Gastrocnemius medialis (tissue), 4 donors: ENCODE data around the gene TNFAIP8L1. TPM values are rescaled to one million over a fixed set of nuclear protein-coding genes. Genes with fewer than 3 reads are reported as not detected.
A peak's percentile ranks its signal among the peaks of the same experiment; 100 is the strongest.

Experiments
- ATAC-seq, 2 donors: fragments of 150-250 bp; one replicate each; pipeline ENCODE4 v1.9.1; 2016
- DNase-seq, 2 donors: peaks; one replicate each; pipeline ENCODE4 v3.0.0-alpha.2; 2019
- H3K27ac ChIP-seq, 4 donors: fragments of 200-600 bp; sonication (generic); 1 replicate in 1 of 4; 2 replicates in 3 of 4; pipeline ENCODE4 v1.5.1; 2016 to 2018; ENCODE audit warnings: mild to moderate bottlenecking in 2 of 4, moderate library complexity in 1 of 4
- H3K27me3 ChIP-seq, 3 donors: fragments of 200-600 bp; sonication (generic) in 2 of 3; 1 replicate in 1 of 3; 2 replicates in 2 of 3; pipeline versions ENCODE4 v1.5.1 to v1.6.0; 2016 to 2019; ENCODE audit warnings: mild to moderate bottlenecking in 1 of 3, moderate library complexity in 1 of 3
- H3K36me3 ChIP-seq, 2 donors: fragments of 200-600 bp; sonication (generic) in 1 of 2; one replicate each; pipeline ENCODE4 v1.5.1; 2017 to 2018
- H3K4me1 ChIP-seq, 2 donors: fragments of 200-600 bp; sonication (generic) in 1 of 2; one replicate each; pipeline ENCODE4 v1.5.1; 2016 to 2017; ENCODE audit warnings: mild to moderate bottlenecking in 2 of 2
- H3K4me3 ChIP-seq, 4 donors: fragments of 200-600 bp; sonication (generic) in 3 of 4; 1 replicate in 1 of 4; 2 replicates in 3 of 4; pipeline ENCODE4 v1.5.1; 2016 to 2019; ENCODE audit warnings: mild to moderate bottlenecking in 2 of 4
- H3K9me3 ChIP-seq, 3 donors: fragments of 200-600 bp; sonication (generic) in 2 of 3; 1 replicate in 1 of 3; 2 replicates in 2 of 3; pipeline ENCODE4 v1.5.1; 2016 to 2019
- POLR2A ChIP-seq, 2 donors: fragments of 450-650 bp; IDR thresholded peaks; one replicate each; pipeline ENCODE4 v1.6.1; 2017; ENCODE audit warnings: antibody characterized with exemption in 2 of 2, mild to moderate bottlenecking in 2 of 2, moderate library complexity in 2 of 2
- in situ Hi-C, 4 donors: fragments of 200-750 bp; cut with MboI; loops; one replicate each; pipeline versions ENCODE4 v1.15.0 to v1.8.0; 2017; ENCODE audit warnings: low sequenced_read_pairs in 4 of 4
- intact Hi-C: fragments of 100-400 bp; cut with DNase I; formaldehyde crosslinking; loops from one replicate; pipeline ENCODE4 v1.15.1; 2023; ENCODE audit warnings: low total_unique reads
- total RNA-seq, 4 donors: library from RNA; depleted of rRNA; stranded (reverse); fragments of >200 nt; gene quantifications; one replicate each; pipeline versions ENCODE4 v1.1.0 to v1.2.3, GENCODE V29; 2016
- TF ChIP-seq, protein P1 (sequence below), 5 experiments: fragments of 450-650 bp in 3 of 5; fragments of 200-600 bp in 2 of 5; sonication (generic) in 2 of 5; IDR thresholded peaks in 4 of 5; conservative IDR thresholded peaks in 1 of 5; 1 replicate in 4 of 5; 2 replicates in 1 of 5; pipeline ENCODE4 v1.5.1; 2016 to 2019; ENCODE audit warnings: antibody characterized with exemption in 5 of 5, mild to moderate bottlenecking in 3 of 5, moderate library complexity in 3 of 5

TNFAIP8L1 gene
- total RNA-seq, 4 donors from 2014 or later: 1.3 to 2.9 (median 1.7) TPM

GRCh38 chr19:4638317-4638716, 999 bp upstream of the TNFAIP8L1 start:
- in situ Hi-C loops: loop anchor here in 1 of 4 donors (10.0 to 25.0 kb wide), 2 partner anchors 64 to 376 kb away; no protein-coding TSS in a partner anchor
- H3K36me3 ChIP-seq: no peaks in the 10 kb centered on the region
- no peaks in the 10 kb centered on the region for H3K9me3 ChIP-seq
- DNase-seq: peak in 1 of 2 donors; percentile 36
- no peak for ATAC-seq
- H3K27ac ChIP-seq: peak overlapping the region; percentile 77 to 83 (median 80)
- peaks cover 26 to 31% of the 10 kb centered on the region in 2 donors for H3K4me1 ChIP-seq
- H3K27me3 ChIP-seq: no peaks in the 10 kb centered on the region
- no peak for TF ChIP-seq POLR2A (IDR thresholded peaks at IDR 0.05)
- TF ChIP-seq, protein P1, sequence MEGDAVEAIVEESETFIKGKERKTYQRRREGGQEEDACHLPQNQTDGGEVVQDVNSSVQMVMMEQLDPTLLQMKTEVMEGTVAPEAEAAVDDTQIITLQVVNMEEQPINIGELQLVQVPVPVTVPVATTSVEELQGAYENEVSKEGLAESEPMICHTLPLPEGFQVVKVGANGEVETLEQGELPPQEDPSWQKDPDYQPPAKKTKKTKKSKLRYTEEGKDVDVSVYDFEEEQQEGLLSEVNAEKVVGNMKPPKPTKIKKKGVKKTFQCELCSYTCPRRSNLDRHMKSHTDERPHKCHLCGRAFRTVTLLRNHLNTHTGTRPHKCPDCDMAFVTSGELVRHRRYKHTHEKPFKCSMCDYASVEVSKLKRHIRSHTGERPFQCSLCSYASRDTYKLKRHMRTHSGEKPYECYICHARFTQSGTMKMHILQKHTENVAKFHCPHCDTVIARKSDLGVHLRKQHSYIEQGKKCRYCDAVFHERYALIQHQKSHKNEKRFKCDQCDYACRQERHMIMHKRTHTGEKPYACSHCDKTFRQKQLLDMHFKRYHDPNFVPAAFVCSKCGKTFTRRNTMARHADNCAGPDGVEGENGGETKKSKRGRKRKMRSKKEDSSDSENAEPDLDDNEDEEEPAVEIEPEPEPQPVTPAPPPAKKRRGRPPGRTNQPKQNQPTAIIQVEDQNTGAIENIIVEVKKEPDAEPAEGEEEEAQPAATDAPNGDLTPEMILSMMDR (IDR thresholded peaks at IDR 0.05 in 4 of 5, conservative IDR thresholded peaks at IDR 0.05 in 1 of 5): no peak
- peak overlapping the region in 1 of 4 donors; percentile 73 for H3K4me3 ChIP-seq
- intact Hi-C loops: no loop called here

- intact Hi-C loops (no loop called here), in situ Hi-C loops (loop anchor here in 1 of 4 donors (10.0 to 25.0 kb wide), 2 partner anchors 65 to 377 kb away; no protein-coding TSS in a partner anchor)
- ATAC-seq (no peak), DNase-seq (no peak)
- Histone ChIP-seq H3K9me3 (no peaks in the 10 kb centered on the region), H3K27me3 (no peaks in the 10 kb centered on the region), H3K4me1 (peaks cover 19 to 28% of the 10 kb centered on the region in 2 donors), H3K27ac (peak overlapping the region; percentile 69 to 81 (median 74)), H3K36me3 (no peaks in the 10 kb centered on the region), H3K4me3 (peak overlapping the region; percentile 62 to 82 (median 77))
- peak in 1 of 2 donors; percentile 30 for TF ChIP-seq POLR2A (IDR thresholded peaks at IDR 0.05)
- TF ChIP-seq, protein P1 (IDR thresholded peaks at IDR 0.05 in 4 of 5, conservative IDR thresholded peaks at IDR 0.05 in 1 of 5): no peak
These were observed 373 bp downstream of the TNFAIP8L1 start for GRCh38 chr19:4639531-4640246.

DNA sequence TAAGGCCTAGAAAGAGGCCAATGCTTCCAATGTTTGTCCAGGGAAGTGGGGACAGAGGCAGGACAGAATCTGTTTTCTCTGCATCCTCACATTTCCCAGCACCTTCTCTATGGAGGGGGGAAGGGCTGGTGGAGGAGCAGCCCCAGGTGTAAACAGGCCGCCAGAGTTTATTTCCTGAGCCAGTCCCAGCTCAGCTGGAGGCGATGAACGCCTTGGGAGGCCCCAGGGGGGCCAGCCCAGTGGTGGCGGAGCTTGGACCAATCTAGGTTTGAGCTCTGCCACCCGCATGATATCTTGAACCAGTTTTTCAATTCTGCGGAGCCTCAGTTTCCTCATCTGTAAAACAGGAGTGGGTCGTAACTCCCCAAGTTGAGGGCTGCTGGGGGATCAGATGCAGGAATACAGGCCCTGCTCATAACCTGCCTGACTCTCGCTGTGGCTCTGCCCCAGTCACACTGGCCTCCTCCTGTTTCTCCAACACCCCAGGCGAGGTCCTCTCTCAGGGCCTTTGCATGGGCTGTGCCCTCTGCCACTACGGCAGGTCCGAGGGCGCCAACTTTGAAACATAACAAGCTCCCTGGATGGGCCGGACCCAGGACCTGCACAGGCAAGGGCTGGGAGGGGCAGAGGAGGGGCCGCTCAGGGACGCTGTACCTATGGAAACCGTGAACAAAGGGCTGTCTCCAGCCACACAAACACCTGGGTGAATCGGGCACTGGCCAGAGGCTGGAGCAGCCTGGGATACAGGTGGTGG, 1.1 kb downstream of the TNFAIP8L1 start:
- Histone ChIP-seq H3K27ac (peak overlapping the region; percentile 69 to 81 (median 74)), H3K4me3 (peak overlapping the region; percentile 62 to 82 (median 77))

GRCh38 chr19:4641132-4641531, 1.8 kb downstream of the TNFAIP8L1 start:
- Histone ChIP-seq H3K27ac (peak overlapping the region in 3 of 4 donors; percentile 69 to 81 (median 79)), H3K9me3 (no peaks in the 10 kb centered on the region), H3K4me3 (peak overlapping the region in 2 of 4 donors; percentile 73 to 82), H3K4me1 (peaks cover 13 to 28% of the 10 kb centered on the region in 2 donors), H3K36me3 (no peaks in the 10 kb centered on the region), H3K27me3 (no peaks in the 10 kb centered on the region)
- ATAC-seq (no peak), DNase-seq (no peak)
- in situ Hi-C loops: loop anchor here in 1 of 4 donors (25.0 kb wide), 1 partner anchor 379 kb away; no protein-coding TSS in a partner anchor
- TF ChIP-seq, protein P1 (IDR thresholded peaks at IDR 0.05 in 4 of 5, conservative IDR thresholded peaks at IDR 0.05 in 1 of 5): no peak
- no peak for TF ChIP-seq POLR2A (IDR thresholded peaks at IDR 0.05)
- intact Hi-C loops: no loop called here

More for the DNA sequence above, 1.1 kb downstream of the TNFAIP8L1 start:
- intact Hi-C loops (no loop called here), in situ Hi-C loops (loop anchor here in 1 of 4 donors (25.0 kb wide), 1 partner anchor 378 kb away; no protein-coding TSS in a partner anchor)
- Histone ChIP-seq H3K27me3 (no peaks in the 10 kb centered on the region), H3K4me1 (peaks cover 18 to 28% of the 10 kb centered on the region in 2 donors), H3K9me3 (no peaks in the 10 kb centered on the region), H3K36me3 (no peaks in the 10 kb centered on the region)
- TF ChIP-seq, protein P1 (IDR thresholded peaks at IDR 0.05 in 4 of 5, conservative IDR thresholded peaks at IDR 0.05 in 1 of 5): no peak
- no peak for TF ChIP-seq POLR2A (IDR thresholded peaks at IDR 0.05)
- DNase-seq (no peak), ATAC-seq (no peak)
